Measurements from ENCODE around the gene IGFBP7. TPM values are rescaled to one million over a fixed set of nuclear protein-coding genes. Genes with fewer than 3 reads are reported as not detected.

Gene IGFBP7
- total and polyA plus RNA-seq, 4 donors = 67.9 to 351 (median 127) TPM

DNA sequence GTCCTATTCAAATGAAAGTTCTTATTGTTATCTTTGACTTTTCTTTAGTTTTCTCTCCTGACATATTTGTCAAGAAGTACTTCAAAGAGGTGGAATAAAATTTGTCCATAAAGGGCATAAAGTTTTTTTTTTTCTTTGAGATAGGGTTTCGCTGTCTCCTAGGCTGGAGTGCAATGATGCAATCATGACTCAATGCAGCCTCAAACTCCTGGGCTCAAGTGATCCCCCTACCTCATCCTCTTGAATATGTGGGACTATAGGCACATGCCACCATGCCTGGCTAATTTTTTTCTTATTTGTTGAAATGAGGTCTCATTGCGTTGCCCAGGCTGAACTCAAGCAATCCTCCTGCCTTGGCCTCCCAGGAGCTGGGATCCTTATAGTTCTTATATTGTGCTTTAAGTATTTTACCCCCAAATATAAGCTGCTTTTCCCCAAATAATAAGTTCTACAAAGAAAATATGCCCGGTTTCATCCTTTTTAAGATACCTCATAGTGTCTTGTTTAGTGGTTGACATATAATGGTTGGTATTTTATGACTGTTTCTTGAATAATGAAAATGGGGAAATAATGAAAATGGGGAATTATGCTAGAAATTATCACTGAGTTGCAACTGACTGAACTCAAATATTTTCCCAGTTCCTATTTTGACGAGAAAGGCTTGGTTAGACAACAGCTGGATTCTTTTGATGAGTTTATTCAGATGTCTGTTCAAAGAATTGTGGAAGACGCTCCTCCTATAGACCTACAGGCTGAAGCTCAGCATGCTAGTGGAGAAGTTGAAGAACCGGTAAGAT, 119.9 kb downstream of the IGFBP7 start:
- Histone ChIP-seq H3K4me1 (ENCODE audit: control insufficient read depth, insufficient read depth, low read length) (no peaks in the 10 kb centered on the region), H3K36me3 (ENCODE audit: control insufficient read depth, insufficient read depth, low read length) (peaks cover 38% of the 10 kb centered on the region), H3K4me3 (ENCODE audit: low read depth, low read length) (no peak overlapping the region), H3K9me3 (ENCODE audit: control insufficient read depth, insufficient read depth, low read length) (no peaks in the 10 kb centered on the region), H3K27me3 (ENCODE audit: control insufficient read depth, insufficient read depth, low read length) (no peaks in the 10 kb centered on the region), H3K27ac (ENCODE audit: low read depth, low read length) (no peak overlapping the region)
- DNase-seq (ENCODE audit: low read depth in 4 of 6, low spot score in 6 of 6) = no peak
- no CpG with 5 or more reads among the region's 6 CpGs for WGBS (ENCODE audit: insufficient coverage)

DNA sequence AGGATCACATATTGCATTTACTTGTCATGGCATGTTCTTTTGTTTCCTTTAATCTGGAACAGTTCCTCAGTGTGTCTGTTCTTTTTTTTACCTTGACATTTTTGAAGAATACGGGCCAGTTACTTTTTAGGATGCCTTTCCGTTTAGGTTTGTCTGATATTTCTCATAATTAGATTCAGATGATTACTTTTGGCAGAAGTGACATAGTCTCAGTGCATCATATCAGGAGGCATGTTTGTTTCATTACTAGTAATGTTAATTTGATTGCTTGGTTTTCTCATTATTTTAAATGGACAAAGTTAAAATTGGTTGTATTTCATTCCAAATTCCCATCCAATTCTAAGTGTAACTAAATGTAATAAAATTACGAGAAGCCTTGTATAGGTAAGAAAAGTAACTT, 123.2 kb downstream of the IGFBP7 start:
- DNase-seq (ENCODE audit: low read depth in 4 of 6, low spot score in 6 of 6) = no peak
- no peaks in the 10 kb centered on the region for H3K9me3 ChIP-seq (ENCODE audit: control insufficient read depth, insufficient read depth, low read length)
- no CpG with 5 or more reads among the region's 3 CpGs for WGBS (ENCODE audit: insufficient coverage)
- H3K4me1 ChIP-seq (ENCODE audit: control insufficient read depth, insufficient read depth, low read length) = no peaks in the 10 kb centered on the region
- no peaks in the 10 kb centered on the region for H3K27me3 ChIP-seq (ENCODE audit: control insufficient read depth, insufficient read depth, low read length)
- peaks cover 30% of the 10 kb centered on the region for H3K36me3 ChIP-seq (ENCODE audit: control insufficient read depth, insufficient read depth, low read length)
- H3K27ac ChIP-seq (ENCODE audit: low read depth, low read length) = no peak overlapping the region
- no peak overlapping the region for H3K4me3 ChIP-seq (ENCODE audit: low read depth, low read length)

DNA sequence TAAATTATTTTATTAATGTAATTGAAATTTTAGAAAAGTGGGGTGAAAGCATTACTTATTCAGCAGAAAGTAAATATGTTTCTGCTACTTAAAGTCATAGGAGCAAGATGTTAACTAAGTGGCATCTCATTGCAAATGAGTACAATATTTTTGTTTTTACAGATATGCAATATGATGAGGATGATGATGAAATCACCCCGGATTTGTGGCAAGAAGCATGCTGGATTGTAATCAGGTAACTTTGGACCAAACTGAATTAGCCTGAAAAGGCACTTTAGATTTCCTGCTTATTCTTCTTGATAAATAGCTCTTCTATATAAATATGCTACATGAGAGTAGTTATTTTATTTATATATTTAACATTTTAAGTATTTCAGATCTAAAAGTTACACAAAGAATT, 124.0 kb downstream of the IGFBP7 start:
- H3K4me3 ChIP-seq (ENCODE audit: low read depth, low read length) = no peak overlapping the region
- no peaks in the 10 kb centered on the region for H3K9me3 ChIP-seq (ENCODE audit: control insufficient read depth, insufficient read depth, low read length)
- peaks cover 30% of the 10 kb centered on the region for H3K36me3 ChIP-seq (ENCODE audit: control insufficient read depth, insufficient read depth, low read length)
- no CpG with 5 or more reads among the region's 1 CpG for WGBS (ENCODE audit: insufficient coverage)
- H3K27ac ChIP-seq (ENCODE audit: low read depth, low read length) = no peak overlapping the region
- H3K4me1 ChIP-seq (ENCODE audit: control insufficient read depth, insufficient read depth, low read length) = no peaks in the 10 kb centered on the region
- no peaks in the 10 kb centered on the region for H3K27me3 ChIP-seq (ENCODE audit: control insufficient read depth, insufficient read depth, low read length)
- no peak for DNase-seq (ENCODE audit: low read depth in 4 of 6, low spot score in 6 of 6)

DNA sequence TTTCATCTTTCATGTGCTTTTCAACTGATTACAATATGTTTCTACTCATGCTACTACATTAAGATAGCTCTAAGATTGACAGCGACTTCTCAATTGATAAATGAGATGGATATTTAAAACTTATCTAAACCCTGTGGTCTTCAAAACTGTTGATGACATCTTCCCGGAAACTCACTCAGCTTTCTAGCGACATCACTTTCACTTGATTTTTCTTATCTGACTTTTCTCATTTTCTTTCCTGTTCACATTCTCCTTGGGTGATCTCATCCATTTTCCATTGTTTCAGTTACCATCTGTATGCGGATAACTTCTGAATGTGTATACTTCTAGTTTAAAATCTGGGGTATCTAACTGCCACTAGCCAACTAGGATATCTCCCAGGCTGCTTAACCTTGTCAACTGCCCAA, 128.4 kb downstream of the IGFBP7 start:
- peaks cover 21% of the 10 kb centered on the region for H3K4me1 ChIP-seq (ENCODE audit: control insufficient read depth, insufficient read depth, low read length)
- no peak overlapping the region for H3K27ac ChIP-seq (ENCODE audit: low read depth, low read length)
- no peaks in the 10 kb centered on the region for H3K27me3 ChIP-seq (ENCODE audit: control insufficient read depth, insufficient read depth, low read length)
- H3K36me3 ChIP-seq (ENCODE audit: control insufficient read depth, insufficient read depth, low read length) = peaks cover 8% of the 10 kb centered on the region
- H3K4me3 ChIP-seq (ENCODE audit: low read depth, low read length) = no peak overlapping the region
- WGBS (ENCODE audit: insufficient coverage) = 94% methylated on average over 2 of the region's 4 CpGs
- H3K9me3 ChIP-seq (ENCODE audit: control insufficient read depth, insufficient read depth, low read length) = no peaks in the 10 kb centered on the region
- no peak for DNase-seq (ENCODE audit: low read depth in 4 of 6, low spot score in 6 of 6)

Small RNA genes lying within 50 kb of the gene (small RNA-seq; reads per million reads assigned to genes)
- gene RNU6-998P (ENCODE audit: low replicate concordance) = not detected

Other genes with a start within 250 kb of the IGFBP7 start
- 10 to 100 TPM; 29.1 to 42.9 TPM for gene REST, start 202.5 kb downstream of the IGFBP7 start, total RNA-seq
- 10 to 100 TPM; 12.3 to 14.7 TPM for gene REST, start 202.5 kb downstream of the IGFBP7 start, polyA plus RNA-seq (ENCODE audit: insufficient read length in 2 of 2)
- gene NOA1, start 132.8 kb downstream of the IGFBP7 start, total RNA-seq = 10 to 100 TPM; 14.0 to 14.5 TPM
- 10 to 100 TPM; 16.3 to 17.2 TPM for gene NOA1, start 132.8 kb downstream of the IGFBP7 start, polyA plus RNA-seq (ENCODE audit: insufficient read length in 2 of 2)
- 100 to 1,000 TPM; 108 to 126 TPM for gene POLR2B, start 131.5 kb downstream of the IGFBP7 start, total RNA-seq
- 10 to 100 TPM; 88.5 to 91.1 TPM for gene POLR2B, start 131.5 kb downstream of the IGFBP7 start, polyA plus RNA-seq (ENCODE audit: insufficient read length in 2 of 2)

All from spinal cord (tissue), 10 donors.